HG03575 (cell line): Measurements from ENCODE around the gene ADD2.

Source experiments
- ATAC-seq: cut with Tn5 transposase; IDR thresholded peaks from one replicate; pipeline ENCODE4 v1.9.1; 2021; ENCODE audit not compliant: unreplicated experiment, insufficient number of reproducible peaks, low FRiP score; ENCODE audit errors: extremely low read depth

ADD2 gene

DNA sequence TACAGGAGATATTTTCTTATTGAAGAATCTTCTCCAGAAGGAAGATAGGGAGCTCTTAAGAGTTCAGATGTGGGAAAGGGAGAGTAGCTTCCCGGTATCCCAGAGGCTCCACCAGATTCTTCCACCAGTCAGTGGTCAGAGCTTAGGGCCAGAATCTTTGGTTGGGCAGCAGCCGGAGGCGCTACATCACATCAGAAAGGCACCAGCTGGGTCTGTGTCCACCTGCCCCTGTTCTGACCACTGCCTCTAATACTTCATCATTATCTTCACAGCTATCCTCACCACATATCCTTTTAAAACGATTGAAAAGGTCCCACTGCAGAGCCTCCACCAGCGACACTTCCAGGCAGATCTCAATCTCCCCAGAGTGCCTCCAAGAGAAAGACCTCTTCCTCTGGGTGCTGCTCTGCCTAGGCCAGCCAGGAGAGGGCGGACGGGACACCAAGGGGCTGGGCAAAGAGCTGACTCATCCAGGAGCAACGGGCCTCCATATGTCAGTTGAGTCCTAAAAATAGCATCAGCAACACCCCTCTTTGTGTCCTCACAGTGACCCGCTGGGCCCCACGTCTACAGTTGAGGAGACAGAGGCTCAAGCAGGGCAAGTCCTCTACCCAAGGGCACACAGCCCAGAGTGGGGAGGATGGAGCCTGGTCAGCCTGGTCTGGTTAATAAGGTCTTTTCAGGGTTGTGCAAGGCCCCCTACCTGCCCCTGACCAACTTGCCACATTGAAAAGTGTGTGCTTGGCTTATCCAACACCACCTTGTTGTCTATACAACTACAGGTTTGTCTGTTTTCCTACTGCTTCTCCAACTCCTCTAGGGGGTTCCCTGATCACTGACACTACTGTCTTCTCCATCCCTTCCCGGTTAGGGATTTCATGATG lies 81.2 kb downstream of the ADD2 start:
- ATAC-seq, result no peak

DNA sequence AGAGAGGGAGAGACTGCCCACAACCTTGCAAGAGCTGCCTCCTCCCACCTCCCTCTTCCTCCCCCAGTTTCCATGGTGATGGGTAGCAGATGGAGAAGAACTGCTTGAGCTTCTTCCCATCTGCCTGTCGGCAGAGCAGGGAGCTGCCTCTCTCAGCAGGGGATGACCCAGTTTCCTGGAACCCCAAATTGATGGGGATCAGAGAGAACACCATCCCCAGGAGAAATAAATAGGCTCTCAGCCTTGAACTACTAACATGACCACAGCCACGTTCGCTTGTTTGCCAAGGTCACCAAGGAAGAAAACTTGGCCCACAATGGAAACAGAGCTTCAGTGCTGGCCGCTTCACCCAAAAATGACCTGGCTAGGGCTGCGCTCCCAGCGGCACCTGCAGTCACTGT lies 82.2 kb downstream of the ADD2 start:
- ATAC-seq, result no peak

DNA sequence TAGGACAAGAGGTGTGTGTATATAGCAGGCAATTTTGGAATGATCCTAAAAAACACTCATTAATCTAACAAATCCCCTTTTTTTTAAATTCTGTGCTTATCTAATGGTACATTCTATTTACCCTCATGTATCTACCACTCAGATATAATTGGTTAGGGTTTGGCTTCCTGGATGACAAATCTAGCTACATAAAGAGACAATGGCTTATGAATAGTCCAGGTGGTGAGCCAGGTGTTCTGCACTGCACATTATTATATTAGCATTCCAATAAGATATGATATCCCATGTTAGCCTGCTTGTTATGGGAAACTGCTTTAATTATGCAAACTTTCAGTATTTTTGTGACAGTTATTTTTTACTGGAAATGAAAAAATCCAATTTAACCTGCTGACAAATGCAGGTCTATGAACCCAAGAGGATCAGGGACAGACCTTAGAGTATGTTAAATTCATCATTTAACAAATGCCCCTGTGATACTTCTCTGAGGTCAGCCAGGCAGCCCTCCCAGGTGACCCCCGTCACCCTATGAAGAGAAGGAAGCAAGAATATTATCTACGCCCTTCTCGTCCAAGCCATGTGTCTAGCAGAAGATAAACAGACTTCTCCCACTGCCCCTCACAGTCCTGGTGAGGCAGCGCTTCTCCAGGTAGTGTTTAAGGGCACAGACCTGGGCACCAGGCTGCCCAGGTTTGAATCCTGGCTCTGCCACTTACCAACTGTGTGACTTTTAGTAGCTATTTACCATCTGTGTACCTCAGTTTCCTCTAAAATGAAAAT lies 83.0 kb downstream of the ADD2 start:
- no peak for ATAC-seq

DNA sequence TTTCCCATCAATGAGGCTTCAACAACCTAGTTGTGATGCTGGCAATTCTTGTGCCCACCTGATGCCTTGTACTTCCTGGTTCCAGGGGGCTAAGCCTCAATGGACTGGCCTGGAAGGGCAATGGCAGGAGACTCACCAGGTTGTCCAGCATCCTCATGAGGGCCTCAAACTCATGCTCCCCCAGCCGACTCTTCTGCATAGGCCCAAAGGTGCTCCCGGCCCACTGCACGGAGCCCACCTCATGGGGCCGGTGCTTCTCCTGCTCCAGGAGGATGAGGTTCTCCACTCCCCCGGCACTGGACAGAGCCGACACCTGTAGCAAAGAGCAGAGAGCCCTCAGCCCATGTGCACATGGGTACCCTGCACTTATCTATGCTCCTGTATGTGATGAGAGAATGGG lies 84.5 kb downstream of the ADD2 start:
- no peak for ATAC-seq

DNA sequence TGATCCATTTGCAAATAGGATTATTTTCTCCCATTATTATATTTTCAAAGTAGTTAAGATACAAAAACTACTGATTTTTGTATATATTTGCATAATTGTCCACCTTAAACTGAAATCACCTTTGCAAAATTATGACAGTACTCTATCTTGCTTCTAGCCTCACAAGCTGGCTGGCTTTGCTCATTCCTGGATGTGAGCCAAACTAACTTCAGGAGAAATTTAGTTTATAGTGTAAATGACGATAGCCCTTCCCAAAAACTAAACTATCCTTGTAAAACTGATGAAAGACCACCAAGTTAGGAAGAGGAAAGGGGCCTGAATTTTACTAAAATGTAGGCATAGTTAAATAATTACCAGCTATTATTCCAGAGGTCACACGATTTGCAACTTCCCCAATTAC lies 87.3 kb downstream of the ADD2 start:
- no peak for ATAC-seq

DNA sequence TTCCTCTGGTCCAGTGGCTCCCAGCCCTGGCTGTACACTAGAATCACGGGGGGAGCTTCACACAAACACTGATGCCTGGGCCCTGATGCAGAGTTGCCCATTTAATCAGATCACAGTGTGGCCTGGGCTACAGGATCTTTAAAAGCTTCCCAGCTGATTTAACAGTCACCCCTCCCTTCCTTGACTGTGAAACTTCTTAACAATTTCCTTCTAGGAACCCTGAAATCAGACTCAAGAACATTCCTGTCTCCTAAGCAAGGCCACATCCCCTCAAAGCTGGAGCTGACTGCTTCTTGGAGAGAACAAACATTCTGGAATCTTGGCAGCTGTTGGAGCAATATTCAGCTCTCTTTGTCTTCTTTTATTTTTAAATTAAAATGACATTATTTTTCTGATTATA lies 88.7 kb downstream of the ADD2 start:
- ATAC-seq, result no peak

DNA sequence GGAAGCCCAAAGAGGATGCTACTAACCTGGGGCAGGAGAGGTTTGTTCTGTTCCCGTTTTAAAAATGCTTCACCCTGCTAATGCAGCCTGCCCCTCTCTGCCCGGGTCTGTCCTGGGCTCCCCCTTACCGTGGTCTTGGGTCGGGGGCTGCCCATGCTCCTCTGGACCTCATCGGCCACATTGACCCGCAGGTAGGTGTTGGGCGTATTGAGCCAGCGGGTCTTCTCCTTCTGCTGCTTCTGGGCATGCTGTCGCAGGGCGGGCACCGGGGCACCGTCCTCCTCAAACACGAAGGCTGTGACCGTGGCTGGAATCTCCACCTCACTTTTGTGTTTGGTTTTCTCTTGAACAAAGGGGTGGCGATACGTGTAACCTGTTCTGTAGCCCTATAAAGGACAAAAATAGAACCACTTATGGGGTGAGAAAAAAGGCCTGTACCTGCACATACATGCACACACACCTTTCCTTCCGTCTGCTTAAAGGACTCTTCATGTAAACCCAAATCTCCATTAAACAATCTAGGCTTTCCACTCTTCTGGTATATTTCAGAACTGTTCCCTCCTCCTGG lies 89.3 kb downstream of the ADD2 start:
- no peak for ATAC-seq

DNA sequence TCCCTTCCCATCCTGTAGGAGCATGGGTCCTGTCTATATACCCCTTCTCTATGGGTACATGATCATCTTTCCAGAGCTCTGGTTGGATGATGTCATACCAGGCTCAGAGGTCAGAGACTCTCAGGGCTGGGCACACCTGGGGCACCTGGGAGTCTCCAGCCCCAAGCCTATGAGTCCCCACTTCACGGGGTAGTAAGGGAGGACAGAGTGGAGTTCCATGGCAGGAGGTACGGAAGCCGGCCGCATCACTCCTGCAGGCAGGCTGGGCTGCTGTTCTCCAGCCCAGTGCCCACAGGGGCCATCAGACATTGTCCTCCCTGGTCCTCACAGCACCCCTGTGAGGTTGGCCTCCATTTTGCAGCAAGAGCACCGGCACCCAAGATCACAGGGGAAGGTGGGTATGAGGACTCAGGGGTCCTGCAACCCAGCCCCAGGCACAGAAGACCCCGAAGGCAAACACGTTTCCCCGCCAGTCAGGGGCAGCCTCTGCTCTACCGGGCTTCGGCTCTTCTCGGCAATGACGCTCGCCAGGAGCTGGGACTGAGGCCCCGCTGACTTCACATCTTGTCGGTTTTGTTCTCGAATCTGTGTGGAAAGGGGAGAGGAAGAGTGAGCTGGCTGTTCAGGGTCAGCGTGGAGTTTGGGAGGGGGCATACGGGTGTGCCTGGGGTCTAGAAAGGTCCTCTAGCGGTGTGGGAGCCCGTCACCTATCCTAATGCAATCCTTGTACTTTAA lies 91.5 kb downstream of the ADD2 start:
- no peak for ATAC-seq

DNA sequence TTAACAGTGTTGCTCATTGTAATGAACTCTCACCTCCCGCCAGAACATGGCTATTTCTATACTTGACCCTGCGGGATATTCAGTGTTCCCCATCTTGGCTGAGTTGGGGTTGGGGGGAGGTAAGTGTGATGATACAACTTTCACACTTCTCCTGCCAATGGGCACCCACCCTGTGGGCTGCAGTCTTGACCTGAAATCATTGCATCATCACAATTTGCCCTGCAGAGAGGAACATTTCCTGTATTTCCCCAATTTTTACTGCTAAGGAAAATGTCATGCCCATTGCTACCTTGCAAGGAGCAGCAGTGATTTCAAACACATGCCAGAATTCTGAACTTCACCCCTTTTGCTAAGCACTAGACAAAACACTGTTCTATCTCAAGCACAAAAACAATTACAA lies 92.1 kb downstream of the ADD2 start:
- no peak for ATAC-seq

DNA sequence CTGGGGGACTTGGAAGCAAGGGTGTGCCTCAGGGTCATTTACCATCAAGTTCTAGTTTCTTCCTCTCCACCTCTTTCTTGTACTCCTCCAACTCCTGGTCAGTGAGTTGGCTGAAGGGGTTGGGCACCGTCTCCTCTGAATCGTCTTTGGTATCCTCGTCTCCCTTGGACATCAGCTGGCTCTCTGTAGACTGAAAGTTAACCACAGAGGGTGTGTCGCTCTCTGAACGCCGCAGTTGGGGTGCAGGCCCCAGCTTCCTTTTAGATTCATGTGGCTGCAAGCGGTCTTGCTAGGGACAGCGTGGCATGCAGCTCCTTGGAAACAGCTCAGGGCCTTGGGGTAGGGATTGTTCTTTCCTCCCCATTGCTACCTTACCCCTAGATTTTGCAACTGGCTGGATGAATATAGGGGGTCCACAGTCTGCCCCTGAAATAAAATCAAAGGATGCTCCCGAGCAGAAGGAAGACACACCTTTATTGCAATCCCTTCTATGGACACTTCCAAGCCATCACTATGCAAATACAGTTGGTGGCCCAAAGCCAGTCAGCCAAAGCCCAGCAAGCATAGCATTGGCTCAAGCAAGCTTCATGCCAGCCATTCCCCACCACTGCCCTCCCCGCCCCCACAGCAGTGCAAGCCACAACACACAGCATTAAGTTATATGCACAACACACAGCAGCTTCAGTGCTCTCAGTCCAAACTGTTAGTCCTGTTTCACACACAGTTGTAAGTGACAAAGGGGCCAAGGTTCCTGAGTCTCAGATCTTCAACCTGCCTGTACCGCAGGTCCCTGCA lies 93.2 kb downstream of the ADD2 start:
- ATAC-seq, result no peak

DNA sequence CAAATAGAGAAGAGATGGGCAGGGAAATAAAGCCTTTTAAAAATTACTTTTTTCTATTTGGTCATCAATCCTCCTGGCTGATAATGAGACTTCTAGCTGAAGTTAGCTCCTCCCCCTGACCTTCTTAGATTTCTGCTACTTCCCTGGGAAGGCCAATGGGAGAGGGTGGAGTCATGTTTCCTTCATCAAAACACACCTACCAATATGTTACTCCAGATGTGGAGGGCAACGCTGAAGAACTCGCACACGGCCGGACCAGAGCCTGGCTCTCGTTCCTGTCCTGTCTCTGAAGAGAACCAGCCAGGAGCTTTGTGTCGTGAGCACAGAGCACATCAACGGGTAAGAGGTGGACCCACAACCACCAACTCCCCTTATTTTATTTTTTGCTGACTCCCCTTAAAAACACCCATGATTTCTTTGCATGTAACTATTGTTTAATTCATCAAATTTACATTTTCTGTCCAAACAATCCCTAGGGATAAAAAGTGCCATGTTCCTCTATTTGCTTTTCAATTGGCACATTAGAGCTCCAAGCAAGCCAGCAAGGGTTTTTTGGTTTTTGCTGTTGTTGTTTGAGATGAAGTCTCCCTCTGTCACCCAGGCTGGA lies 94.9 kb downstream of the ADD2 start:
- ATAC-seq, result no peak

DNA sequence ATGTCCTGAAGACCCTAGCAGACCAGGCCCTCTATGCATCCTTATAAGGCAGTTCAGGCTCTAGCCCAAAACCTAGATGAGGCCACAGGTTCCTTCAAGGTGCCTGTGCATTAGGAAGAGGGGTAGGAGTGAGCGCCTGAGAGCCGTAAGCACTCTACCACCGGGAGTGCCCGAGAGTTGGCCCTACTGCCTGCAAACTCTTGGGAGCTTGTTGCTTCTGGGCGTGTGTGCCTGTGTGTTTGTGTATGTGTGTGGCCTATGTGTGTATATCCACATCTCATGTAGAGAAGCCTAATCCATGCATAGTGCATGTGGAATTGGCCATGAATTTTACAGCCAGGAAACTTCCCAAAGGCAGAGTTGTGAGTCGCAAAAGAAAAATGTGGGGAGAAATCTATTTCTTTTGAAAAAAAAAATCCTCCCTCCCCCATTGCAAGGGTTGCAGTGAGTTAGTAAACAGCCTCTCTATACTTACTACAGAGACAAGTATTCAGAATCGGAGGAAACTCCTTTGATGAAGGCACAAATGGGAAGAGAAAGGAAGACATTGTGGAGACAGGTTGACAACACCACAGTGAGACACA lies 96.8 kb downstream of the ADD2 start:
- ATAC-seq, result no peak

DNA sequence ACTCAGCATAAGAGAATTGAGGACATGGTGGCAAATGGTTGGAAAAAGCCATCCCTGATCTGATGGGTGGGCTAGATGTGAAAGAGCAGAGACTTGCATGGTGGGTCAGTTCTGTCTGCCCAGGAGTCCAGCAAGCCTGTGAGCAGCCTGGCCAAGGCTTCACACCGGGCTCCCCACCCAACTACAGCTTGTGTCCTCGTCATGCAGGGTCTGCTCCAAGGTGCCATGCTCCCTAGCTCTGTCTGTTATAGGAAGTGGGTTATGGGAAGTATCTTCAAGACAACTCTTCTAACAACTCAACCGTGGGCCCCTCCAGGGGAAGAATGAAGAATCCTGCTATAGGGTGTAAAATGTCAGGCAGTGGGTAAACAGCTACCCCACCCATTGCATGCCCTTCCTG lies 97.4 kb downstream of the ADD2 start:
- ATAC-seq, result no peak

DNA sequence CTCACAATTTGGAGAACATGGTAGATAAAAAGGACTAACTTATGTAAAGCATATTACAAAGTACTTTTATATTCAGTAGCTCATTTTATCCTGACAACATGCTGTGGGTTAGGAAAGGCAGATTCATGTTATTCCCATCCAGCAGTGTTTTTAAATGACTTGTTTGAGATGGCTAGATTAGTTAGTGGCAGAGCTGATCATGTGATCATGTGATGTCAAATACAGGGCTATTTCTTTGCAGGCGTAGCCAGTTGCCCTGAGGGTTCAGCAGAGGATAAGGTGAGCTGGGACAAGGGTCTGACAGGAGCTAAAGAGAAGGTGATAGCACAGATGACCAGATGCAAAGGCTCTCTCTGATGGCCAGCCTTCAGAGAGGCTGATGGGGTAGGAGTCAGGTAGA lies 97.8 kb downstream of the ADD2 start:
- no peak for ATAC-seq

DNA sequence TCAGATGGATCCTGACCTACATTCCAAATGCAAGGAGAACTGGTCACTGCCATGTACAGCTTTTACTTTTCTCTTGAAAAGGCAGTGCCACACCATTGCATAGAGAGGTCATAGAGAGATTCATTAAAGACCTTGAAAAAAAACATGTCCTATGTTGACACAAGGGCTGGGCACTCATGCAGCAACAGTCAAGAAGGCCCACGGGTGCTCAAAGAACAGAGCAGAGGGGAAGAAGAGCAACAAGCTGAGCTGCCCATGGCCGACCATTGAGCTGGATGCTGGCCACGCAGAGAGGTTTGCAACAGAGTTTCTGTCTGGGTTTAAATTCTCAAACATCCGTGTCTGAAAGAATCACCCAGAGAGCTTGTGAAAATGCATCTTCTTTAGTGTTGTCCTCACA lies 99.1 kb downstream of the ADD2 start:
- no peak for ATAC-seq

DNA sequence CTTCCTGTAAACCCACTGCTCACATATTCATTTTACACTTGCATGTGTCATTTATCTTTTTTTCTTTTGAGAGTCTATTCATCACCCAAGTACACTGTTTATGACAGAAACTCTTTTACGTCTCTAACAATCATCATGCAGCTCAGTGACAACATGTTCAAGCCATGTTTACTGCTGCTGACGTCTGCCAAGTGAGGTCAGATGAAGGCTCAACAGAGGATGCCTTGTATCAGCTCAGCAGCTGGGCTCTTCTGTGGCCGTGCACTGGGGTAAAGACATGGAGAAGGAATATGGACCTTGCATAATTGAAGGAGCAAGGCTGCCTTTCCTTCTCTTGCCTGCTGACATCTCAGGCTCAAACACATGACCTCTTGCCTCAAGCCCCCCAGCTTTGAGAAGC lies 99.6 kb downstream of the ADD2 start:
- no peak for ATAC-seq

DNA sequence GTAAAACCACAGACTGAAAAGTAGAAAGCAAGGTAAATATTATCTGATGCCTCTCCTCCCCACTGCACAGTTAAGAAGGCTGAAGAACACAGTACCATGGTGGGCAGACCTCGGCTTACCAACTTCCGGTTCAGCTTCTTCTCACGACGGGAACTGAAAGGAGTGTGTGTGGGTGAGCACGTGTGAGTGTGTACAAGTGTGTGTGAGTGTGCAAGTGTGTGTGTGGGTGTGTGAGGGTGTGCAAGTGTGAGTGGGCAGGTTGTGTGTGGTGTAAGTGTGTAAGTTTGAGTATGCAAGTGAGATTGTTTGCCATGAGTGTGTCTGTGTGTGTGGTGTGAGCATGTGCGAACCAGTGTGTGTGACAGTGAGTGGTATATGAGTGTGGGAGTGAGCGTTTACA lies 103.5 kb downstream of the ADD2 start:
- no peak for ATAC-seq

DNA sequence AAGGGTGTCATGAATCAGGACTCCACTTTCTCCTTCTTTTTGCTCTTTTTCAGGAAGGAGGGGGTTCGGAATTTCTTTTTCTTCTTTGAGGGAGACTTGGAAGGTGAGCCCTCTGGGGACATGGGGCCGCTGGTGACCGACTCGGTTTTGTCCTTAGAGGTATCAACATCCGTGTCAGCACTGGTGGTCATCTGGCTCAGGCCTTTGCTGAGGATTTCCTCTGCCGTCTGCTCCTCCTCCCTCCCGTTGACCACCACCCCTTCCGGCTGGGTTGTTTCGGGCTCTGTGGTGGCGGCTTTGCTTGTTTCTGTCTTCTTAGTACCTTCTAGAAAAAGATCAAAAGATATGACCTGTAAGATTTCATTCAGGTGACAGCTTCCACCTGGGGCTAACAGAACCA lies 104.6 kb downstream of the ADD2 start:
- ATAC-seq, result no peak
